Stimulated activated naive CD8-positive, alpha-beta T cell treated with anti-CD3 and anti-CD28 coated beads, Interleukin-15, amount 100 ng/mL, for 72 hours (primary cell): ENCODE data around the gene FCRLA.

ENCODE experiments used
- ATAC-seq: fragments of 150-1000 bp; cut with Tn5 transposase; 2 replicates; pipeline ENCODE4 v1.10.0; 2021; ENCODE audit warnings: mild to moderate bottlenecking, moderate library complexity
- DNase-seq, 2 donors: peaks; one replicate each; pipeline ENCODE4 v3.0.0; 2021 to 2022
- H3K27ac Mint-ChIP-seq, 2 donors: one replicate each; pipeline ENCODE4 v1.8.0; 2022; ENCODE audit warnings: mild to moderate bottlenecking in 2 of 2, mixed read lengths in 2 of 2, moderate library complexity in 2 of 2
- H3K27me3 Mint-ChIP-seq: one replicate; pipeline ENCODE4 v1.8.0; 2022; ENCODE audit warnings: mixed read lengths
- H3K4me1 Mint-ChIP-seq: one replicate; pipeline ENCODE4 v1.8.0; 2022; ENCODE audit warnings: mild to moderate bottlenecking, mixed read lengths
- H3K4me3 Mint-ChIP-seq, 2 donors: one replicate each; pipeline ENCODE4 v1.8.0; 2022; ENCODE audit warnings: mild to moderate bottlenecking in 2 of 2, mixed read lengths in 2 of 2, moderate library complexity in 1 of 2
- H3K9me3 Mint-ChIP-seq, 2 donors: one replicate each; pipeline ENCODE4 v1.8.0; 2022; ENCODE audit warnings: mixed read lengths in 2 of 2

Gene FCRLA

GRCh38 chr1:161737625-161738024 is 30.6 kb downstream of the FCRLA start:
- no peak overlapping the region for H3K27ac Mint-ChIP-seq
- DNase-seq = no peak
- peaks cover 17% of the 10 kb centered on the region for H3K27me3 Mint-ChIP-seq
- H3K9me3 Mint-ChIP-seq = no peaks in the 10 kb centered on the region
- no peak overlapping the region for H3K4me3 Mint-ChIP-seq
- ATAC-seq = no peak
- peaks cover 42% of the 10 kb centered on the region for H3K4me1 Mint-ChIP-seq

- H3K4me3 Mint-ChIP-seq = peak overlapping the region in 1 of 2 donors; percentile 9
- no peaks in the 10 kb centered on the region for H3K9me3 Mint-ChIP-seq
- H3K27me3 Mint-ChIP-seq = peaks cover 17% of the 10 kb centered on the region
- peaks cover 51% of the 10 kb centered on the region for H3K4me1 Mint-ChIP-seq
- DNase-seq (peak; percentile 48 to 67), ATAC-seq (peak; percentile 91)
- H3K27ac Mint-ChIP-seq = no peak overlapping the region
Measured at GRCh38 chr1:161738627-161739287, 31.7 kb downstream of the FCRLA start.

GRCh38 chr1:161739865-161740566 is 33.0 kb downstream of the FCRLA start:
- Mint-ChIP-seq H3K4me3 (no peak overlapping the region), H3K9me3 (no peaks in the 10 kb centered on the region), H3K27ac (no peak overlapping the region), H3K4me1 (peaks cover 63% of the 10 kb centered on the region), H3K27me3 (peaks cover 15% of the 10 kb centered on the region)
- ATAC-seq = no peak
- DNase-seq = no peak

GRCh38 chr1:161740921-161741320 is 33.9 kb downstream of the FCRLA start:
- Mint-ChIP-seq H3K4me1 (peaks cover 62% of the 10 kb centered on the region), H3K9me3 (no peaks in the 10 kb centered on the region), H3K27ac (no peak overlapping the region), H3K27me3 (peaks cover 14% of the 10 kb centered on the region), H3K4me3 (no peak overlapping the region)
- DNase-seq = no peak
- ATAC-seq = no peak

GRCh38 chr1:161743231-161743630 is 36.2 kb downstream of the FCRLA start:
- Mint-ChIP-seq H3K4me1 (peaks cover 68% of the 10 kb centered on the region), H3K4me3 (no peak overlapping the region), H3K9me3 (no peaks in the 10 kb centered on the region), H3K27me3 (peaks cover 16% of the 10 kb centered on the region), H3K27ac (no peak overlapping the region)
- ATAC-seq (no peak), DNase-seq (no peak)

- Mint-ChIP-seq H3K27me3 (peaks cover 16% of the 10 kb centered on the region), H3K27ac (no peak overlapping the region), H3K4me1 (peaks cover 77% of the 10 kb centered on the region), H3K9me3 (no peaks in the 10 kb centered on the region), H3K4me3 (no peak overlapping the region)
- DNase-seq = no peak
- no peak for ATAC-seq
Measured at GRCh38 chr1:161747801-161748200, 40.8 kb downstream of the FCRLA start.

GRCh38 chr1:161749509-161750407 is 42.7 kb downstream of the FCRLA start, which contains the start of gene DUSP12:
DUSP12 (plus strand) TSS chr1:161749786; CDS start chr1:161749802, 16 bp downstream.
- H3K4me3 Mint-ChIP-seq = peak within 1 kb of the TSS; percentile 100
- peaks cover 6 to 12% of the 10 kb centered on the region in 2 donors for H3K9me3 Mint-ChIP-seq
- peak within 1 kb of the TSS; percentile 98 for H3K27ac Mint-ChIP-seq
- H3K4me1 Mint-ChIP-seq = peaks cover 69% of the 10 kb centered on the region
- H3K27me3 Mint-ChIP-seq = peaks cover 16% of the 10 kb centered on the region
- ATAC-seq (peak; percentile 98), DNase-seq (peak; percentile 89 to 93)

- H3K9me3 Mint-ChIP-seq = no peaks in the 10 kb centered on the region
- DNase-seq = peak; percentile 43 to 56
- peak overlapping the region; percentile 28 to 94 for H3K27ac Mint-ChIP-seq
- H3K4me3 Mint-ChIP-seq = peak overlapping the region; percentile 49 to 70
- no peaks in the 10 kb centered on the region for H3K27me3 Mint-ChIP-seq
- peak; percentile 68 for ATAC-seq
- peaks cover 41% of the 10 kb centered on the region for H3K4me1 Mint-ChIP-seq
Measured at GRCh38 chr1:161763522-161764098, 56.6 kb downstream of the FCRLA start.
